Panc1 (cell line): ENCODE data around the gene PPP1R12A. TPM values are rescaled to one million over a fixed set of nuclear protein-coding genes. Genes with fewer than 3 reads are reported as not detected.
A peak's percentile ranks its signal among the peaks of the same experiment; 100 is the strongest.

Experiments used
- ATAC-seq: fragments of 200-7000 bp; cut with Tn5 transposase; 2 replicates; pipeline ENCODE4 v1.9.1; 2020; ENCODE audit warnings: mild to moderate bottlenecking, moderate library complexity
- BruUV-seq: library from RNA; stranded (reverse); fragments of 400-500 nt; replicated peaks from 2 replicates; lab custom pipeline; 2021; lab: Mats Ljungman, UMichigan
- CTCF ChIA-PET: fragments of 300-600 bp; sonication (Branson Sonifier 250); formaldehyde crosslinking; loops from one replicate; lab custom pipeline; 2022; ENCODE audit warnings: antibody characterized with exemption; lab: Charles Lee
- POLR2A ChIA-PET: fragments of 300-600 bp; sonication (Branson Sonifier 250); formaldehyde crosslinking; loops from one replicate; lab custom pipeline; 2022; ENCODE audit warnings: antibody characterized with exemption; lab: Charles Lee
- DNase-seq: peaks from one replicate; pipeline ENCODE4 v3.0.0-alpha.2; 2010; ENCODE audit warnings: low read depth, low spot score
- H3K27ac ChIP-seq: 2 replicates; pipeline ENCODE4 v1.5.1; 2011; ENCODE audit warnings: mild to moderate bottlenecking, low read length, inconsistent platforms
- H3K27me3 ChIP-seq: fragments of 200-500 bp; sonication (Bioruptor generic); 2 replicates; pipeline ENCODE4 v1.6.0; 2014; ENCODE audit warnings: low read length, inconsistent platforms; ENCODE audit not compliant: control insufficient read depth, insufficient read depth
- H3K36me3 ChIP-seq: fragments of 200-500 bp; sonication (Bioruptor generic); 2 replicates; pipeline ENCODE4 v1.5.1; 2014; ENCODE audit warnings: inconsistent platforms, mild to moderate bottlenecking, low read length, moderate library complexity; ENCODE audit not compliant: control insufficient read depth, insufficient read depth
- H3K4me1 ChIP-seq: 2 replicates; pipeline ENCODE4 v1.5.1; 2011; ENCODE audit warnings: inconsistent platforms, mild to moderate bottlenecking, low read length, moderate library complexity; ENCODE audit not compliant: control insufficient read depth, insufficient read depth
- H3K4me3 ChIP-seq, 2 experiments: 2 replicates each; pipeline ENCODE4 v1.5.1; 2011 to 2012; ENCODE audit warnings: low read depth in 2 of 2, low read length in 2 of 2, mild to moderate bottlenecking in 2 of 2, inconsistent platforms in 1 of 2, moderate library complexity in 1 of 2
- H3K9me3 ChIP-seq: fragments of 200-500 bp; sonication (Bioruptor generic); 2 replicates; pipeline ENCODE4 v1.5.1; 2014; ENCODE audit warnings: low read depth, mild to moderate bottlenecking, inconsistent platforms, low read length, moderate library complexity; ENCODE audit not compliant: control insufficient read depth, insufficient read depth
- CTCF ChIP-seq: fragments of 450-650 bp; IDR thresholded peaks from 2 replicates; pipeline ENCODE4 v1.5.1; 2017; ENCODE audit warnings: mild to moderate bottlenecking
- POLR2AphosphoS5 ChIP-seq: IDR thresholded peaks from 2 replicates; pipeline ENCODE4 v1.6.1; 2012; ENCODE audit warnings: mild to moderate bottlenecking, low read depth, low read length, moderate library complexity
- REST ChIP-seq, 2 experiments: IDR thresholded peaks; 2 replicates each; pipeline ENCODE4 v1.6.1; 2011 to 2012; ENCODE audit warnings: low read depth in 2 of 2, control low read depth in 1 of 2, low read length in 1 of 2, mild to moderate bottlenecking in 1 of 2, moderate library complexity in 1 of 2; ENCODE audit not compliant: insufficient read depth in 1 of 2
- SIN3A ChIP-seq: IDR thresholded peaks from 2 replicates; pipeline ENCODE4 v1.6.1; 2012; ENCODE audit warnings: low read depth, mild to moderate bottlenecking, low read length, moderate library complexity, borderline replicate concordance; ENCODE audit not compliant: insufficient read depth
- TCF7L2 ChIP-seq: IDR thresholded peaks from 2 replicates; pipeline ENCODE4 v1.6.1; 2011; ENCODE audit warnings: mild to moderate bottlenecking, low read depth, low read length, inconsistent platforms
- in situ Hi-C: cut with HindIII; loops from 2 replicates; pipeline ENCODE4 v1.10.0; 2016; ENCODE audit warnings: low sequenced_read_pairs, low pct_unique_long_range_greater_than_20kb
- intact Hi-C: fragments of 100-400 bp; cut with micrococcal nuclease; formaldehyde crosslinking; loops from one replicate; pipeline ENCODE4 v1.10.0; 2022; ENCODE audit not compliant: unreplicated experiment
- total RNA-seq: library from RNA; stranded (reverse); gene quantifications from one replicate; pipeline ENCODE4 v1.2.1, GENCODE V29; 2021; ENCODE audit not compliant: unreplicated experiment

PPP1R12A gene
- total RNA-seq, 1 experiment from 2014 or later: 61.6 TPM

- no TSS peak for BruUV-seq
- DNase-seq (no peak), ATAC-seq (no peak)
- Histone ChIP-seq H3K4me1 (no peaks in the 10 kb centered on the region), H3K9me3 (no peaks in the 10 kb centered on the region), H3K4me3 (no peak overlapping the region), H3K36me3 (no peaks in the 10 kb centered on the region; the same call in 1 of the 2 replicates), H3K27me3 (no peaks in the 10 kb centered on the region), H3K27ac (no peak overlapping the region)
- in situ Hi-C loops (no loop called here), intact Hi-C loops (no loop called here)
- CTCF ChIA-PET: no interaction called here
- TF ChIP-seq REST (IDR thresholded peaks at IDR 0.05; ENCODE audit: insufficient read depth in 1 of 2, low read depth in 2 of 2, low read length in 1 of 2) (no peak), POLR2AphosphoS5 (no peak; the same call in 1 of the 2 replicates), CTCF (no peak), SIN3A (no peak), TCF7L2 (no peak)
- POLR2A ChIA-PET: no interaction called here
These were observed 165.6 kb downstream of the PPP1R12A start for GRCh38 chr12:79769189-79769859.

DNA sequence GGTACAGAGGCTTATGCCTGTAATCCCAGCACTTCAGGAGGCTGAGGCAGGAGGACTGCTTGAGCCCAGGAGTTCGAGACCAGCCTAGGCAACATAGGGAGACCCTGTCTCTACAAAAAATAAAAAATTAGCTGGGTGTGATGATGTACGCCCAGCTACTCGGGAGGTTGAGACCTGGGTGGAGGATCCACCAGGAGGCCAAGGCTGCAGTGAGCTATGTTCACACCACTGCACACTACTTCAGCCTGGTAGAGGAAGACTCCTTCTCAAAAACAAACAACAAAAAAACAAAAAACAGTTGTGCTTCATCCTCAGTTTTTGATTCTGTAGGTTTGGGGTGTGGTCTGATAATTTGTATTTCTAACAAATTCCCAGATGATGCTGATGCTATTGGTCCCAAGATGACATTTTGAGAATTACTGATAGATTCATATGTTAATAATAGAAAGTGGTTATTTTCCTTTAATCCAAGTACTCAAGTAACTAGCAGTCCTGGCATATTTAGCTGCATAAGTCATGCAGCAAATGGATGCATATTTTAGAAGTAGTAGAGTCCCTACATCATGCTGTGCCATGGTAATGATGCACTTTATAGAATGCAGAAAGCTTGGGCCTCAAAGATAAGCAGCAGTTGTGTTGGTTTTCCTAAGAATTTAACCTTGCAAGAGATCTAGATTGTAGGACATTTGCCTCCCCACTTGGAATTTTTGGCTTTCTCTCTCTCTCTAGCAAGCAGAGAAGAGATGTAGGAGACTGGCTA, 168.0 kb downstream of the PPP1R12A start:
- no TSS peak for BruUV-seq
- Histone ChIP-seq H3K4me1 (no peaks in the 10 kb centered on the region), H3K27me3 (no peaks in the 10 kb centered on the region), H3K36me3 (no peaks in the 10 kb centered on the region), H3K4me3 (no peak overlapping the region), H3K9me3 (no peaks in the 10 kb centered on the region), H3K27ac (no peak overlapping the region)
- ChIA-PET CTCF (no interaction called here), POLR2A (interaction anchor here (0.5 kb wide), 1 partner anchor 23 kb away, joined by 8 read pairs; no protein-coding TSS in a partner anchor)
- DNase-seq (no peak), ATAC-seq (peak; percentile 53; the same call in 1 of the 2 replicates)
- intact Hi-C loops: no loop called here
- no peak for TF ChIP-seq REST (IDR thresholded peaks at IDR 0.05; ENCODE audit: insufficient read depth in 1 of 2, low read depth in 2 of 2, low read length in 1 of 2)
- no peak for TF ChIP-seq TCF7L2
- in situ Hi-C loops: no loop called here
